GM12878 (cell line): Measurements from ENCODE around the gene SH3YL1.

Source experiments
- TF ChIP-seq, protein P1 (sequence below), 3 experiments: IDR thresholded peaks in 2 of 3; conservative IDR thresholded peaks in 1 of 3; 2 replicates each; pipeline ENCODE4 v1.5.1; 2011; ENCODE audit warnings: low read depth in 3 of 3, low read length in 3 of 3, mild to moderate bottlenecking in 3 of 3, control low read depth in 2 of 3, moderate library complexity in 2 of 3, inconsistent platforms in 1 of 3, mixed read lengths in 1 of 3; ENCODE audit not compliant: control insufficient read depth in 2 of 3, insufficient read depth in 1 of 3; ENCODE audit errors: extremely low read depth in 1 of 3
- TF ChIP-seq, protein P2 (sequence below): IDR thresholded peaks from 2 replicates; pipeline ENCODE4 v1.6.1; 2012; ENCODE audit warnings: low read depth, low read length, improper control_type of control experiment

DNA sequence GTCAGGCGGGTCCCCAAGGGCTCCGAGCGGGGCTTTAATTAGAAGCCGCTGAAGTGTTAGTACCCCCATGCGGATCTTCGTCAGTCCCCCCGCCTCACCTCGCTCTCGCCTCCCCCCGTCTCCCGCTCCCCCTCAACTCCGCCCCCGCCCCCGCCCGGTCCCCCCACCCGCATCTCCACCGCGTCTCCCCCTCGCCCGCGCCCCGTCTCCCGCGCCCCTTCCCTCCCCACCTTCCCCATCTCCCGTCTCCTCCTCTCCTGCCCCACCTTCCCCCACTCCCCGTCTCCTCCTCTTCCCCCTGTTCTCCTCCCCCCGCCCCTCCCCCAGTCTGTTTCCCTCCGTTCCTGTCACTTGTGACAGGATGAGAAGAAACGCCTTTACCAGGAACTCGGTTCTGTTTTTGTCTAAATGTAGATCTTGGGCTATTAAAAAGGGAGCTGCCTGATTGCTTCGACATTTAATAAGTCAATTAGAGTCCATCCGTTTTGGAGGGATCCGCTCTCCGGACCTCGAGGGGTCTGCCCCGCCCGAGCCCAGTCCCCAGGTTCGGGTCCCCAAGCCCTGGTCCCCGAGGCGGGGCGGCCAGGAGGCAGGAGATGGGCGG is 25.0 kb upstream of the SH3YL1 start:
- TF ChIP-seq, protein P1, sequence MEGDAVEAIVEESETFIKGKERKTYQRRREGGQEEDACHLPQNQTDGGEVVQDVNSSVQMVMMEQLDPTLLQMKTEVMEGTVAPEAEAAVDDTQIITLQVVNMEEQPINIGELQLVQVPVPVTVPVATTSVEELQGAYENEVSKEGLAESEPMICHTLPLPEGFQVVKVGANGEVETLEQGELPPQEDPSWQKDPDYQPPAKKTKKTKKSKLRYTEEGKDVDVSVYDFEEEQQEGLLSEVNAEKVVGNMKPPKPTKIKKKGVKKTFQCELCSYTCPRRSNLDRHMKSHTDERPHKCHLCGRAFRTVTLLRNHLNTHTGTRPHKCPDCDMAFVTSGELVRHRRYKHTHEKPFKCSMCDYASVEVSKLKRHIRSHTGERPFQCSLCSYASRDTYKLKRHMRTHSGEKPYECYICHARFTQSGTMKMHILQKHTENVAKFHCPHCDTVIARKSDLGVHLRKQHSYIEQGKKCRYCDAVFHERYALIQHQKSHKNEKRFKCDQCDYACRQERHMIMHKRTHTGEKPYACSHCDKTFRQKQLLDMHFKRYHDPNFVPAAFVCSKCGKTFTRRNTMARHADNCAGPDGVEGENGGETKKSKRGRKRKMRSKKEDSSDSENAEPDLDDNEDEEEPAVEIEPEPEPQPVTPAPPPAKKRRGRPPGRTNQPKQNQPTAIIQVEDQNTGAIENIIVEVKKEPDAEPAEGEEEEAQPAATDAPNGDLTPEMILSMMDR (IDR thresholded peaks at IDR 0.05 in 2 of 3, conservative IDR thresholded peaks at IDR 0.05 in 1 of 3; ENCODE audit: control insufficient read depth in 2 of 3, extremely low read depth in 1 of 3, insufficient read depth in 1 of 3, low read depth in 3 of 3, low read length in 3 of 3): no peak
- TF ChIP-seq, protein P2, sequence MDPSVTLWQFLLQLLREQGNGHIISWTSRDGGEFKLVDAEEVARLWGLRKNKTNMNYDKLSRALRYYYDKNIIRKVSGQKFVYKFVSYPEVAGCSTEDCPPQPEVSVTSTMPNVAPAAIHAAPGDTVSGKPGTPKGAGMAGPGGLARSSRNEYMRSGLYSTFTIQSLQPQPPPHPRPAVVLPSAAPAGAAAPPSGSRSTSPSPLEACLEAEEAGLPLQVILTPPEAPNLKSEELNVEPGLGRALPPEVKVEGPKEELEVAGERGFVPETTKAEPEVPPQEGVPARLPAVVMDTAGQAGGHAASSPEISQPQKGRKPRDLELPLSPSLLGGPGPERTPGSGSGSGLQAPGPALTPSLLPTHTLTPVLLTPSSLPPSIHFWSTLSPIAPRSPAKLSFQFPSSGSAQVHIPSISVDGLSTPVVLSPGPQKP: no peak
